ENCODE results near the gene GRIN2A.

GRIN2A gene

GRCh38 chr16:10128397-10129258 lies 53.6 kb downstream of the GRIN2A start:
- no peak for DNase-seq

GRCh38 chr16:10126686-10127085 lies 55.5 kb downstream of the GRIN2A start:
- no peak for DNase-seq

GRCh38 chr16:10123141-10123540 lies 59.1 kb downstream of the GRIN2A start:
- no peak for DNase-seq

- DNase-seq, result no peak
These were observed 59.7 kb downstream of the GRIN2A start for GRCh38 chr16:10122546-10122945.

- no peak for DNase-seq
These were observed 60.3 kb downstream of the GRIN2A start for GRCh38 chr16:10121897-10122425.

GRCh38 chr16:10121491-10121890 lies 60.7 kb downstream of the GRIN2A start:
- no peak for DNase-seq

- no peak for DNase-seq
These were observed 61.3 kb downstream of the GRIN2A start for GRCh38 chr16:10120953-10121352.

GRCh38 chr16:10114409-10114808 lies 67.8 kb downstream of the GRIN2A start:
- DNase-seq, result no peak

GRCh38 chr16:10113248-10113647 lies 69.0 kb downstream of the GRIN2A start:
- DNase-seq, result no peak

- no peak for DNase-seq
These were observed 70.2 kb downstream of the GRIN2A start for GRCh38 chr16:10112021-10112420.

GRCh38 chr16:10111156-10111761 lies 71.0 kb downstream of the GRIN2A start:
- DNase-seq, result no peak

- no peak for DNase-seq
These were observed 71.7 kb downstream of the GRIN2A start for GRCh38 chr16:10110552-10110951.

GRCh38 chr16:10107081-10107480 lies 75.1 kb downstream of the GRIN2A start:
- DNase-seq, result no peak

- DNase-seq, result no peak
These were observed 78.5 kb downstream of the GRIN2A start for GRCh38 chr16:10103700-10104099.

GRCh38 chr16:10103118-10103517 lies 79.1 kb downstream of the GRIN2A start:
- DNase-seq, result no peak

- no peak for DNase-seq
These were observed 81.4 kb downstream of the GRIN2A start for GRCh38 chr16:10100829-10101228.

- no peak for DNase-seq
These were observed 83.2 kb downstream of the GRIN2A start for GRCh38 chr16:10098991-10099390.

GRCh38 chr16:10097271-10097670 lies 85.0 kb downstream of the GRIN2A start:
- DNase-seq, result no peak

GRCh38 chr16:10093576-10093975 lies 88.7 kb downstream of the GRIN2A start:
- DNase-seq, result no peak

- no peak for DNase-seq
These were observed 91.4 kb downstream of the GRIN2A start for GRCh38 chr16:10090816-10091215.

- DNase-seq, result no peak
These were observed 93.8 kb downstream of the GRIN2A start for GRCh38 chr16:10088380-10088793.

- DNase-seq, result no peak
These were observed 95.1 kb downstream of the GRIN2A start for GRCh38 chr16:10087151-10087550.

- DNase-seq, result no peak
These were observed 95.6 kb downstream of the GRIN2A start for GRCh38 chr16:10086620-10087019.

GRCh38 chr16:10085078-10085798 lies 97.0 kb downstream of the GRIN2A start:
- no peak for DNase-seq

All from NCI-H524 treated with DMSO at 0.1 percent for 48 hours (cell line).